SK-MEL-5 (cell line): Measurements from ENCODE around the gene PTPRT. TPM values are rescaled to one million over a fixed set of nuclear protein-coding genes. Genes with fewer than 3 reads are reported as not detected.

Source experiments
- DNase-seq: peaks from one replicate; pipeline ENCODE4 v3.0.0-alpha.2; 2016; ENCODE audit warnings: low read depth, low spot score
- in situ Hi-C: cut with HindIII; loops from 2 replicates; pipeline ENCODE4 v1.10.0; 2016; ENCODE audit warnings: low sequenced_read_pairs, high pct_unique_total_duplicates, low pct_unique_long_range_greater_than_20kb
- total RNA-seq: library from RNA; depleted of rRNA; stranded (reverse); fragments of >200 nt; shearing (Covaris generic); gene quantifications from 2 replicates; pipeline ENCODE4 v1.2.3, GENCODE V29; 2014

The PTPRT gene
- total RNA-seq, 1 experiment from 2014 or later = not detected

- DNase-seq = no peak
- in situ Hi-C loops = no loop called here
These were observed 132.4 kb downstream of the PTPRT start for GRCh38 chr20:43057317-43057716.

GRCh38 chr20:43055181-43055884 lies 134.4 kb downstream of the PTPRT start:
- in situ Hi-C loops = no loop called here
- DNase-seq = no peak

- DNase-seq = no peak
- in situ Hi-C loops = no loop called here
These were observed 137.2 kb downstream of the PTPRT start for GRCh38 chr20:43052532-43052931.

- no peak for DNase-seq
- in situ Hi-C loops = no loop called here
These were observed 142.7 kb downstream of the PTPRT start for GRCh38 chr20:43046966-43047365.

- in situ Hi-C loops = no loop called here
These were observed 145.8 kb downstream of the PTPRT start for GRCh38 chr20:43043887-43044286.

GRCh38 chr20:43040427-43040826 lies 149.3 kb downstream of the PTPRT start:
- in situ Hi-C loops = no loop called here
- DNase-seq = no peak

More at GRCh38 chr20:43043887-43044286, 145.8 kb downstream of the PTPRT start:
- no peak for DNase-seq

- no peak for DNase-seq
- in situ Hi-C loops = no loop called here
These were observed 151.9 kb downstream of the PTPRT start for GRCh38 chr20:43037605-43038309.

GRCh38 chr20:43034981-43035724 lies 154.6 kb downstream of the PTPRT start:
- in situ Hi-C loops = no loop called here
- no peak for DNase-seq

GRCh38 chr20:43032459-43032858 lies 157.2 kb downstream of the PTPRT start:
- DNase-seq = no peak
- in situ Hi-C loops = no loop called here

- in situ Hi-C loops = no loop called here
- DNase-seq = no peak
These were observed 160.5 kb downstream of the PTPRT start for GRCh38 chr20:43029176-43029575.

GRCh38 chr20:43028470-43028869 lies 161.2 kb downstream of the PTPRT start:
- no peak for DNase-seq
- in situ Hi-C loops = no loop called here

GRCh38 chr20:43023836-43024235 lies 165.9 kb downstream of the PTPRT start:
- in situ Hi-C loops = no loop called here
- DNase-seq = no peak

GRCh38 chr20:43022568-43022967 lies 167.1 kb downstream of the PTPRT start:
- in situ Hi-C loops = no loop called here
- DNase-seq = no peak

GRCh38 chr20:43022081-43022480 lies 167.6 kb downstream of the PTPRT start:
- no peak for DNase-seq
- in situ Hi-C loops = no loop called here

- DNase-seq = no peak
- in situ Hi-C loops = no loop called here
These were observed 172.3 kb downstream of the PTPRT start for GRCh38 chr20:43017241-43018030.

GRCh38 chr20:43016257-43016656 lies 173.4 kb downstream of the PTPRT start:
- in situ Hi-C loops = no loop called here
- DNase-seq = no peak

- in situ Hi-C loops = no loop called here
These were observed 174.1 kb downstream of the PTPRT start for GRCh38 chr20:43015566-43015965.

GRCh38 chr20:43014206-43014605 lies 175.5 kb downstream of the PTPRT start:
- in situ Hi-C loops = no loop called here
- no peak for DNase-seq

More at GRCh38 chr20:43015566-43015965, 174.1 kb downstream of the PTPRT start:
- DNase-seq = no peak
